Stimulated activated CD4-positive, alpha-beta T cell treated with anti-CD3 and anti-CD28 coated beads, Interleukin-15, amount 100 ng/mL, for 1 hour (primary cell): Measurements from ENCODE around the gene ATRIP.
"Not testable (repeated sequence)": the region's sequence is repeated elsewhere in the genome, so short reads cannot be mapped to it uniquely, and the experiment has no call there.

Experiments
- DNase-seq, 2 donors: peaks; one replicate each; pipeline ENCODE4 v3.0.0-alpha.2; 2020; ENCODE audit warnings: low read depth in 1 of 2, low spot score in 1 of 2

ATRIP gene

DNA sequence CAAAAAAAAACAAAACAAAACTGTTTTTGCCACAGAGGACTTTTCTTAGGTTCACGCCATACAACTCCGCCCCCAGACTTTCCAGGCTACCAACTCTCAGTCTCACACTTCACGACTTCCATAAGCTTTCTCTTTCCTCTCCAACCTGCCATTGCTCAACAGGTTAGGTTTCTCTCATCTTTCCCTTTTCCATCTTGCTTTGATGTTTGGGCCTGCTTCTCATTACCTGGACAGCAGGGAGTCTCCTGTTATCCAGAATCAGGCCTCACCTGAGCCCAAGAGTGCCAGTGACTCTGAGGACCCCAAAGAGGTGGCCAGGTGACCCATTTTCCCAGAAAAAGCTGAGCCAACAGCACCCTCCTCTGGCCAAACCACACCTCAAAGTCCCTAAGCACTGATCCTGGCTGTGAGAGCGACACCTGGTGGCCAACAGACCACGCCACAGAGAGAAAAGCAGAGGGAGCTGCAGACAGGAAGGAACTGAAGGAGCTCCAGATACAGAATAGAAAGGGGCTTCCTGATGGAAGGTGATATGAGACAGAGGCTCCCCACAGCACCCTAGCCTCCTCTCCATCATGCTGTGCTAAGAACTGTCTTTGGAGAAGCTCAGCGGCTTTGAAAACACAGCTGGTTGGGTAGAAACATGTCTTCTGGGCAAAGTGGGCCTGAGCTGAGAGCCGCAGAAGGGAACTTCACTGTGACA is 10.6 kb upstream of the ATRIP start:
- DNase-seq: peak; percentile 66

DNA sequence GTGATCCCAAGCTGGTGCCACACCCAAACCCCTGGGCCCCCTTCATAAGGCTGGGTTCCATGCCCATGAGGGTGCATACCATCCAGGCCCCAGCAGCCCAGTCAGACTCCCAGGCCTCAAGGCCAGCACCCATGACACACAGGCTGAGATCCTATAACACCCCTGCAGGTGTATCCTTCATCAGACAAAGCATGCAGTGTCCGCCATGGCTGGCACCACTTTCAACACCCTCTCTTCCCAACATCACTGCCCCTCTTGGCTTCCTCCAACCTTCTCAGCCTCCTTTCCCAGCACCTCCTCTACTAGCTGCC is 10.1 kb upstream of the ATRIP start:
- no peak for DNase-seq

DNA sequence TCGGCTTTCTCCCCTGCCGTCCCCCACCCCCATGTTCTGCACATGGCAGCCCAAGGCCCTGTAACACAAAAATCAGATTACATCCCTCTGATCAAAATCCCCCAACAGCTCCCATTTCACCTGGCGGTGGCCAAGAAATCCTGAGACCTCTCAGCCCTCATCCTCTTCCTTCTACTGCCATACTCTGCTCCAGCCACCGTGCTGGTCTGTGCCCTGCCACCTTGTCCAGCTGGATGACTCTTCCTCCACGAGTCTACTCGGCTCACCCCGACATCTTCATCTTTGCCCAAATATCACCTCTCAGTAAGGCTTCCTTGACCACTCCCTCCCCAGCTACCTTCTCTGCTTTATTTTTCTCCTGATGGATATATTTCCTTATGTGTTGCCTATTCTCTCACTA is 9.7 kb upstream of the ATRIP start:
- DNase-seq: no peak

DNA sequence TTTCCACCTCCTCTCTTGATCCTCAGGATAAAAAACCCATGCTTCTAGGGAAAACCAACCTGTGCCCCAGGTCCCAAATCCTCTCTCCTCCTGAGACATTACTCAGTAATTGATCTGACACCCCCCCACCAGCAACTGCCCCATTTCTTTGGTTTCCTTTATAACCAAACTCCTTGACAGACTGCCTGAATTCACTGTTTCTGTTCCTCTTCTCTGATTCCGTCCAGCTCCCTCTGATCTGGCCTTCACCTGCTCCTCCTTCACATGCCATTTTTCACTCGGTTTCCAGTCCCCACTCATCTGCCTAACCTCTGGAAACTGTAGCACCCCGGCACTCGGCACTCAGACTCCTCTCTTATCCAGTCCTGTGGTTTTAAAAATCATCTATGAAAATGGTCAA is 8.7 kb upstream of the ATRIP start:
- no peak for DNase-seq

DNA sequence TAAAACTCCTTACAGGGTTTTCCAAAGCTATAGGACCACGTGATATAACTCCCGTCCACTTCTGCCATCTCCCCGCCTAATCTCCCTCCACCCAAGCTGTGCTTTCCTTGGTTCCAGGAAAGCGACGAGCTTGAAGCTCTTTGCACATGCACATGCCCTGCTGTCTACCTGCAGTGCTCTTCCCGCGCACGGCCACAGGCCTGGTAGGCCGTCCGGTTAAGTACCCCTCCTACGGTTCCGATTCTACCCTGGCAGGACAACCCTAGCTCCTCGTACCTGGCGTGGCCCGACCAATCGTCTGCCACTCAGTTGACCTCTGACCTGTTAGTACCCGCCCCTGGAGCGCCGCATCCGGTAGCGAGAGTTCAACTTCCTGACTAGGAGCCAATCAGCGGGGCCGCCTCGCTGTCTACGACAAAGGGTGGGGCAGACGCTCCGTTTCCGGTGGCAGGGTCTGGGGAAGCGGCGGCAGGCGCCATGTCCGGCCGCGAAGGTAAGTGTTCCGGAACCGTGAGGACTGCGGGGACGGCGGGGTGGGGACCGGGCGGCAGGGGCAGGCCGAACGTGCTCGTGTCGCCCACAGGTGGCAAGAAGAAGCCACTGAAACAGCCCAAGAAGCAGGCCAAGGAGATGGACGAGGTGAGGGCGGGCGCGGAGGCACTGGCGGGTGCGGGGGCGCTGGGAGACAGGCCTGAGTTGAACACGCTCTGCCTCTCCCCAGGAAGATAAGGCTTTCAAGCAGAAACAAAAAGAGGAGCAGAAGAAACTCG is 6.5 kb upstream of the ATRIP start, which contains the start of the genes CCDC51 and TMA7:
Gene CCDC51 (minus strand): TSS at position 300 of the 770 bp plus-strand sequence. CDS start 4,991 bp downstream, outside the sequence.
Gene TMA7 (plus strand): TSS at position 438 of the 770 bp plus-strand sequence. CDS start 40 bp downstream, at position 478.
- peak; percentile 93 to 96 for DNase-seq

DNA sequence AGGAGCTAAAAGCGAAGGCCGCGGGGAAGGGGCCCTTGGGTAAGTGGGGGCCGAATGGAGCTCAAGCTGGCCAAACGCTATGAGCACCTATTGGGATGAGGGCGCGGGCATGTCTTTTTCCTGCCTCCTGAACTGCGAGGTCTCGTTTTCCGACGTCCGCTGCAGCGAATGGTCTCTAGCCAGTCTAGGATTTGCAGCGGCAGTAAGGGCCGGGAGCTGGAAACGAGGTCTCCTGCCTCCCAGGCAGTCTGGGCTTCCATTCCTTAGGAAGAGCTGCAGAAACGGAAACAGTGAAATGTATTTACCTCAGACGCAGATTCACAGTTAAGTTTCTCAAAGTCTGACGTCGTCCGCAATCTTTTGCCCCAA is 6.0 kb upstream of the ATRIP start:
- no peak for DNase-seq

DNA sequence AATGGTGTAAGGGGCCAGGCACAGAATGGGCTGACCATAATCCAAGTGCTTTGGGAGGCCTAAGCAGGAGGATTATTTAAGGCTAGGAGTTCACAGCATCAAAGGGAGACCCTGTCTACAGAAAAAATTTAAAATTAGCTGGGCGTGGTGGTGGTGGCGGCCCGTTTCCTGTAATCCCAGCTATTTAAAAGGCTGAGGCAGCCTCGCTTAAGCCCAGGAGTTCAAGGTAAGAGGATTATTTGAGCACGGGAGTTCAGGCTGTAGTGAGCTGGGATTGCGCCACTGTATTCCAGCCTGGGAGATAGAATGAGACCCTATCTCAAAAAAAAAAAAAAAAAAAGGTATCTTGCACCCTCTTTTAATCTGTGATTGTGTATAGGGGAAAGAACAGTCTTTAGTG is 4.6 kb upstream of the ATRIP start:
- DNase-seq: no peak

DNA sequence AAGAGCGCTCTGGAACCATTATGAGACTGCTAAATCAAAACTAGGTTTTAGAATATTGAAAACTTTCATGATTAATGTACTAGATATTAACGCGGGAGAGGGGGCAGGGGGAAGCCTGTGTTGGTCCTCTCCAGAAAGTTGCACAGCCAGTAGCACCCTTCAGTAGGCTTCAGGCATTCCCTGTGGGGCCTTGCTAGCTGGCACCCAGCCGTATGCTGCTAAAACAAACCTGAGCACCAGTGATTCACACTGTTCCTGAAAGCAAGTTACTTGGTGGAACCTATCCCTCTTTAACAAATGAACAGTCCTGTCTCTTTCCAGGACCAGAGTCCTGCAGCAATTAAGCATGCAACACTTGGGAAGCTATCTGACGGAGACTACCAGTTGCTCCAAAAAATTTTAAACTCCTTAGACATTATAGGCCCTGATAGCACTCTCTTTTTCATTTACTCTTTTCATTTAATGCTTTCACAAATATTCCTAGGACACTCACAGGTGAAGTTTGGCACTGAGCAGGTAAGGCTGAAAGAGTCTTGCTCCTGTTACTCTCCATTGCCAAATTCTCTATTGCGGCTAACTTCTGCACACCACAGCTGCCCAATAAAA is 1.2 kb upstream of the ATRIP start:
- DNase-seq: no peak

DNA sequence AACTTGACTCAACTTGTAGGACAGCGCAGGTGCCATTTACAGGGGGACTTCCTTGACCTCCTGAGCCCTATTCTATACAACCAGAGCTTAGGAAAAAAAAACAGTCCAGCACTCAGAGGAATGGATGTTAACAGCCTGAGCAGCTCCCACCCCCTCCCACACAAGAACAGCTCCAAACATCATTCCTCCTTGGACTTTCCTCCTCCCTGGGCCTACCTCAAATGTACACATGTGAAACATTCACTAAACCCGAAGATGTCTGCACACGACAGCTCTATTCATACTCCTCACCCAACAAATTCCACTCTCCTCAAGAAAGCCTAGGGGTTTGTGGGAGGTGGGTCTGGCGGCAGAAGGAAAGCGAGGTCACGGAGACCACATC is 503 bp upstream of the ATRIP start:
- no peak for DNase-seq

DNA sequence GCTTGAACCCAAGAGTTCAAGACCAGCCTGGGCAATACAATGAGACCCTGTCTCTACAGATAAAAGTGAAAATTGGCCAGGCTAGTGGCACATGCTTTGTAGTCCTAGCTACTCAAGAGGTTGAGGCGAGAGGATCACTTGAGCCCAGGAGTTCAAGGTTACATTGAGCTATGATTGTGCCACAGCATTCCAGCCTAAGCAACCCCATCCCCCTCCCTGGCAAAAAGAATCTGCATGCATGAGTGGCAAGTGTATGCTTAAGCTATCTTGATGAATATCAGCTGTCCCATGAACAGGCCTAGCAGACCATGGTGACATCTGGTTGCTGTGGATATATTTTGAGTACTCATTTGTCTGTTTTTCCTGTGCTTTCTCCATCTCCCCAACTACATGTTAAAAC is 4.7 kb downstream of the ATRIP start:
- DNase-seq: no peak

DNA sequence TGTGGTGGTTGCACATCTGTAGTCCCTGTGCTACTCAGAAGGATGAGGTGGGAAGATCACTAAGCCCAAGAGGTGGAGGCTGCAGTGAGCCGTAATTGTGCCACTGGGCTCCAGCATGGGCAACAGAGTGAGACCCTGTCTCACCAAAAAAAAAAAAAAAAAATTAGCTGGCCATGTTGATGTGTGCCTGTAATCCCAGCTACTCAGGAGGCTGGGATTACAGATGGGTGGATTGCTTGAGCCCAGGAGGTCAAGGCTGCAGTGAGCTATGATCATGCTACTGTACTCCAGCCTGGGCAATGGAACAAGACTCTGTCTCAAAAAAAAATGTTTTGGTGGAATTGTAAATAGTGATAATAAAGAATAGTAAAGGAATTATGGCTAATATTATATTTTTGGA is 9.9 kb downstream of the ATRIP start:
- no peak for DNase-seq

DNA sequence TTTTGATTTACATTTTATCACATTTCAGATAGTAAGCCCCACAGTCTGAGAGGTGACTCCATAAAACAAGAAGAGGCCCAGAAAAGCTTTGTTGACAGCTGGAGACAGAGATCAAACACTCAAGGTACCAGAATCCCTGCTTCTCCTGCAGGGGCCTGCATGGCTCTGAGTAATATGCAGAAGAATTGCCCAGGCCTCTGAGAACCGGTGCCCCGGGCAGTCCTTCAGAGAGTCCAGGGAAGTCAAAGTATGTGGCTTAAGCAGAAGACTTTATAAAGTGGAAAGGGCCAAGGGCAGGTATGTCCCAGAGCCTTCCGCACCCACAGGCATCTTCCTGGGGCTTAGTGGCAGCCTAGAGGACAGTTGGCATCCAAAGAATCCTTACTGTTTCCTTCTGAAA is 12.8 kb downstream of the ATRIP start:
- no peak for DNase-seq

DNA sequence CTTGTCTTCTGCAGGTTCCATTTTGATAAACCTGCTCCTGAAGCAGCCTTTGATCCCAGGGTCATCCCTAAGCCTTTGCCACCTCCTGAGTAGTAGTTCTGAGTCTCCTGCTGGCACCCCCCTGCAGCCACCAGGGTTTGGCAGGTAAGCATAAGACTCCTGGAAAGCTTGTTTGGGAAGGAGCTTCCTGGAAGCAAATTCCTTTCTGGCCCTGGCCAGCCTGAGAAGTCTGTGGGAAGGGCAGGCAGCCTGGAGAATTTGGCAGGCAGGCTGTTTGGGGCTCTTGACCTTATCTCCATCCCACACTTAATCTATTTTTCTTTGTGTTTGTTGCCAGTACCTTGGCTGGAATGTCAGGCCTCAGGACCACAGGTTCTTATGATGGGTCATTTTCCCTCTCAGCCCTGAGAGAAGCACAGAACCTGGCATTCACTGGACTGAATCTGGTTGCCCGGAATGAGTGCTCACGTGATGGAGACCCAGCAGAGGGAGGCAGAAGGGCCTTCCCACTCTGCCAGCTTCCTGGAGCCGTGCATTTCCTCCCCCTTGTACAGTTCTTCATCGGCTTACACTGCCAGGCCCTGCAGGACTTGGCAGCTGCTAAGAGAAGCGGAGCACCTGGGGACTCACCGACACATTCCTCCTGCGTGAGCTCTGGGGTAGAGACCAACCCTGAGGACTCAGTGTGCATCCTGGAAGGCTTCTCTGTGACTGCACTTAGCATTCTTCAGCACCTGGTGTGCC is 13.4 kb downstream of the ATRIP start:
- DNase-seq: no peak

DNA sequence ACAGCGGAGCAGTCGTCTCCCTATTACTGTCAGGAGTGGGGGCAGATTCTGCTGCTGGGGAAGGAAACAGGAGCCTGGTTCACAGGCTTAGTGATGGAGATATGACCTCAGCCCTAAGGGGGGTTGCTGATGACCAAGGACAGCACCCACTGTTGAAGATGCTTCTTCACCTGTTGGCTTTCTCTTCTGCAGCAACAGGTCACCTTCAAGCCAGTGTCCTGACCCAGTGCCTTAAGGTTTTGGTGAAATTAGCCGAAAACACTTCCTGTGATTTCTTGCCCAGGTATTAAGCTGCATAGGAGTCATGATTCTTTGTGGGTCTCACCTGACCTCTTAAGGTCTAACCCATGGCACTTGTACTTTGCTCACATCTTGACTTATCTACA is 14.0 kb downstream of the ATRIP start:
- no peak for DNase-seq

DNA sequence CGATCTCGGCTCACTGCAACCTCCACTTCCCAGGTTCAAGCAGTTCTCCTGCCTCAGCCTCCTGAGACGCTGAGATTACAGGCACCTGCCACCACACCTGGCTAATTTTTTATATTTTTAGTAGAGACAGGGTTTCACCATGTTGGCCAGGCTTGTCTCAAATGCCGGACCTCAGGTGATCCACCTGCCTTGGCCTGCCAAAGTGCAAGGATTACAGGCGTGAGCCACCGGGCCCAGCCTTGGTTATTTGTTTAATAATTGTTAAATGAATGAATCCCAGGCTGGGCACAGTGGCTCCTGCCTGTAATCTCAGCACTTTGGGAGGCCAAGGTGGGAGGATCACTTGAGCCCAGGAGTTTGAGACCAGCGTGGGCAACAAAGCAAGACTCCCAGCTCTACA is 15.2 kb downstream of the ATRIP start:
- not testable (repeated sequence) for DNase-seq

DNA sequence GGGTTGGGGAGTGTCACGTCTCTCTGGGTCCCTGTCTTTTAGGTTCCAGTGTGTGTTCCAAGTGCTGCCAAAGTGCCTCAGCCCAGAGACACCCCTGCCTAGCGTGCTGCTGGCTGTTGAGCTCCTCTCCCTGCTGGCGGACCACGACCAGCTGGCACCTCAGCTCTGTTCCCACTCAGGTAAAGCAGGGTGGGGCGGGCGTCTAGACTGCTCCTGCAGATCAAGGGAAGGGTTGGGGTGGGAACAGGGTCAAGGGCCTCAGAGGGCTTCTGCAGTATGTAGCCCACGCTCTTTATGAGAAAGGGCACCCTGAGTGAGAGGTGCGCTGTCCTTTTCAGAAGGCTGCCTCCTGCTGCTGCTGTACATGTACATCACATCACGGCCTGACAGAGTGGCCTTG is 17.2 kb downstream of the ATRIP start:
- DNase-seq: no peak

DNA sequence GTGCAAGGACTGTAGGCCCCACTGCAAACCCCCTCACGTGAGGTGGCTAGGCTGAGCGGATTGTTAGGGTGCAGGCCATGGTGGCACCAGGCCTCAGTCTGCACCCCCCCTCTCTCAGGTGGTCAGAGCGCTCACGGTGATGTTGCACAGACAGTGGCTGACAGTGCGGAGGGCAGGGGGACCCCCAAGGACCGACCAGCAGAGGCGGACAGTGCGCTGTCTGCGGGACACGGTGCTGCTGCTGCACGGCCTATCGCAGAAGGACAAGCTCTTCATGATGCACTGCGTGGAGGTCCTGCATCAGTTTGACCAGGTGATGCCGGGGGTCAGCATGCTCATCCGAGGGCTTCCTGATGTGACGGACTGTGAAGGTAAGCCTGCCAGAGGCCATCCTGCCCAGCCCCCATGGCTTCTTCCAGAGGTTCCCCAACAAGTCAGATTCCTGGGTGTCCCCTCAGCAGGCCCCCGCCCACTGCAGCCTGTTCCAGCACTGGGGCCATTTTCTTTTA is 18.2 kb downstream of the ATRIP start:
- DNase-seq: no peak

DNA sequence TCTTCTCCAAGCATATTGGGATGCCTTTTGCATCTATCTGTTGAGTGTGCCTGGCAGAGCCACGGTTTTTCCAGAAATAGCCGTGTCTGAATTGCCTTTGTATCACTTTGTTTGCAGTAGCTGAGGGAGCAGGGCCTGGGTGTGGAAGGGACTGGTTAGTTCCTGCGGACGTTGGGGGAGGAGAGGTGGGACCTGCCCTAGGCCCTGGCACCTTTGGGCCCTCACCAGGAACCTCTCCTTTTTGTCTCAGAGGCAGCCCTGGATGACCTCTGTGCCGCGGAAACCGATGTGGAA is 18.6 kb downstream of the ATRIP start:
- no peak for DNase-seq

DNA sequence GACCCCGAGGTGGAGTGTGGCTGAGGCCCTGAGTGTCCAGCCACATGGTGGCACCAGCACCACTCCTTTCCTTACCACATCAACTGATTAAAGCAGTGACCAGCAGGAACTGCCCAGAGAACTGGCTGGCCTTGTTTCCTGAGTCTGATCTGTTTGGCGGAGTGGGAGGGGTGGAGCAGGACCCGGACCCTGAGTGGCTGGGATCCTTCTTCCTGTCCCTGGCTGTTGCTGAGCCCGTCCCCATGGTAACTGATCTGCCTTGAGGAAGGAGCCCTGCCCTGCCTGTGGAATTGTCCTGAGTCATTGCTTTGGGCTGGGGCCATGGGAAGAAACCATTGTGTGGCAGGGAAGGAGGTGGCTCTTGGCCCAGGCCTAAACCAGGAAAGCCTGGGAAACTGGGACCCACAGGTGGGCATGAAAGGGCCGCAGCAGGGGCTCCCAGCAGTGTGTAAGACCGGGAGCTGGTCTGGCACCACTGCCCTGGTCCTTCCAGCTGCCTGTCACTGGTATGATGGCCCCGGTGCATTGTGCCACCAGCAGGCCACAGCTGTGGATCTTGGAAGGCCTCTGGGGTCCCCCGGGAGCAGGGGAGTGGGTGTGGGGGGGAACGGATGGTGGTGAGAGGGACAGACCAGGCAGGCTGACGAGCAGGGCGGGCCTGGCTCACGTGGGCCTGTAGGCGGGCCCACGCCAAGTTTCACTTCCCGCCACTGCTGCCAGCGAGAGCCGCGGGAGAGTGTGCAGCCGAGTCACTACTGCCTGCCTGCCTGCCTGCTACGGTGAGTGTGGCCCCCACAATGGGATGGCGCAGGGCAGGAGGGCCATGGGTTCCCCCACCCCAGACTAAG is 19.2 kb downstream of the ATRIP start:
- peak; percentile 59 to 70 for DNase-seq

DNA sequence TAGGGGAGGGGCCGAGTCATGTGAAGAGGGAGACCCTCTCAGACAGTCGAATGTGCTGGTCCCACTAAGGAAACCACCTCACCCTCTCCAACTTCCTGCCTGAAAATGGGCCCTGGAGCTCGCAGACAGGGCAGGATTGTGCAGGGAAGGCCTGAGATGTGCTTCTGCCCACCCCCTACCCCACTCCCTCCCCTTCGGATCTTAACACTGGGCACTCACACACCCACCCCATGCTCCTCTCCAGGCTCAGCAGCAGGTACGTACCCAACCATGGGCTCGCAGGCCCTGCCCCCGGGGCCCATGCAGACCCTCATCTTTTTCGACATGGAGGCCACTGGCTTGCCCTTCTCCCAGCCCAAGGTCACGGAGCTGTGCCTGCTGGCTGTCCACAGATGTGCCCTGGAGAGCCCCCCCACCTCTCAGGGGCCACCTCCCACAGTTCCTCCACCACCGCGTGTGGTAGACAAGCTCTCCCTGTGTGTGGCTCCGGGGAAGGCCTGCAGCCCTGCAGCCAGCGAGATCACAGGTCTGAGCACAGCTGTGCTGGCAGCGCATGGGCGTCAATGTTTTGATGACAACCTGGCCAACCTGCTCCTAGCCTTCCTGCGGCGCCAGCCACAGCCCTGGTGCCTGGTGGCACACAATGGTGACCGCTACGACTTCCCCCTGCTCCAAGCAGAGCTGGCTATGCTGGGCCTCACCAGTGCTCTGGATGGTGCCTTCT is 20.0 kb downstream of the ATRIP start:
- no peak for DNase-seq
